GM21360 (cell line): ENCODE data around the gene CLCN1.
A peak's percentile ranks its signal among the peaks of the same experiment; 100 is the strongest.

Experiments used
- ATAC-seq: cut with Tn5 transposase; IDR thresholded peaks from one replicate; pipeline ENCODE4 v1.9.1; 2021; ENCODE audit warnings: mild to moderate bottlenecking, moderate library complexity; ENCODE audit not compliant: unreplicated experiment

CLCN1 gene

DNA sequence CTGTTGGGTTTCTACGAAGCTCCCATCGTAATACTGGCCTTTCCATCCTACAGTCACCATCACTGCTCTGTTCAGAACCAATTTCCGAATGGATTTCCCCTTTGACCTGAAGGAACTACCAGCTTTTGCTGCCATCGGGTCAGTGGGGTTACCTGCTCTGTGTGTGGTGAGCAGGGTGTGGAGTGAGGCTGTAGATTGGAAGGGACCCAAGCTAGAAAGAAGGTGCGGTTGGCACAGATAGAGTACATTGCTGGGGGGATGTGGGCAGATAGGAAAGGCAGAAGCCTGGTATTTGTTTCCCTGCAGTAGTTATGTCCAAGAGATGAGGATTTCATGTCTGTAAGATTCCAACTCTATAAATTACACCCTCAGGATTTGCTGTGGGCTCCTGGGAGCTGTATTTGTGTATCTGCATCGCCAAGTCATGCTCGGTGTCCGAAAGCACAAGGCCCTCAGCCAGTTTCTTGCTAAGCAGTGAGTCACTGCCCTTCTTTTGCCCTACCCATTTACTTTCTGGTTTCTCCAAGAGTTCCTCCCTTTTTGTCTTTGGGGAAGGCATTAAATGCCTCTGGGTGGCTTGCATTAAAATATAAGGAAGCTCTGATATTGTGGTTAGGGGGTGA, 15.4 kb downstream of the CLCN1 start:
- ATAC-seq, result no peak

- ATAC-seq, result no peak
Measured at GRCh38 chr7:143334244-143334643, 18.3 kb downstream of the CLCN1 start.

GRCh38 chr7:143337216-143337615, 21.3 kb downstream of the CLCN1 start:
- ATAC-seq, result no peak

DNA sequence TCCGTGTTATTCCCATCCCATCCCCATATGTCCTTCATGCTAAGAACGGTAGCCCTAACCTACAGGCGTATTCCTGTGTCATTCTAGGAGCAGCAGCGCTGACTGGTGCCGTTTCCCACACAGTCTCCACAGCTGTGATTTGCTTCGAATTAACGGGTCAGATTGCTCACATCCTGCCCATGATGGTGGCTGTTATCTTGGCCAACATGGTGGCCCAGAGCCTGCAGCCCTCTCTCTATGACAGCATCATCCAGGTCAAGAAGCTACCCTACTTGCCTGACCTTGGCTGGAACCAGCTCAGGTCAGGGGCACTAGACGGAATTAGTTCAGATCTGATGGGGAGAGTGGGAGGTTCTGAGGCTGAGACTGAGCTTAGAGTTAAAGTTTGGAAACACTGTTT, 25.9 kb downstream of the CLCN1 start:
- no peak for ATAC-seq

DNA sequence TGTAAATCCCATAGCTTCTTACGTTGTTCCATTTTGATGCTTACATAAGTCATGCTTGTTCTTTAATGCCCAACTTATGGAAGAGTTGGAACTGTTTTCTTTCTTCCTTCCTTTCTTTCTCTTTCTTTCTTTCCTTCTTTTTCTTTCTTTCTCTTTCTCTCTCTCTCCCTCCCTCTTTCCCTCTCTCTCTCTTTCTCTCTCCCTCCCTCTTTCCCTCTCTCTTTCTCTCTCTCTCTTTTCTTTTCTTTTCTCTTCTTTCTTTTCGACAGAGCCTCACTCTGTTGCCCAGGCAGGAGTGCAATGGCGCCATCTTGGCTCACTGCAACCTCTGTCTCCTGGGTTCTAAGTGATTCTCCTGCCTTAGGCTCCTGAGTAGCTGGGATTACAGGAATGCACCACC, 27.7 kb downstream of the CLCN1 start:
- ATAC-seq, result no peak

GRCh38 chr7:143345428-143345900, 29.6 kb downstream of the CLCN1 start:
- ATAC-seq, result peak; percentile 96

GRCh38 chr7:143346018-143346417, 30.1 kb downstream of the CLCN1 start:
- ATAC-seq, result no peak

DNA sequence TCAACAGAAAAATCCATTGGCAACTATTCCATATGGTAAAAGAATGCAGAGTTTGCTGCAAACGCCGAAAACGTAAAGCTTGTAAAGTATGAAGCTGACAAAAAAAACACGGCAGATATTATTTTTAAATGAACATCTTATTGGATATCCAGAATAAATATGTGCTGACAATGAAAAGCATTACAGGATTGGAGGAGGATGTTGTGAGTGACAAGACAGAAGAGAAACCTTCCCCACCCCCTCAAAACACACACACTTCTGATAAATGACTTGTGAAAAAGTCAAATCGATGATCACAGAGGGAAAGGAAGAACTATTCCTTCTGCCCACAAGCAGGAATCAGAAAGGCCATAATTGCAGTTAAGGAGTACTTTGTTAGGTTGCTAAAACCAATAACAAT, 32.0 kb downstream of the CLCN1 start:
- ATAC-seq, result no peak

DNA sequence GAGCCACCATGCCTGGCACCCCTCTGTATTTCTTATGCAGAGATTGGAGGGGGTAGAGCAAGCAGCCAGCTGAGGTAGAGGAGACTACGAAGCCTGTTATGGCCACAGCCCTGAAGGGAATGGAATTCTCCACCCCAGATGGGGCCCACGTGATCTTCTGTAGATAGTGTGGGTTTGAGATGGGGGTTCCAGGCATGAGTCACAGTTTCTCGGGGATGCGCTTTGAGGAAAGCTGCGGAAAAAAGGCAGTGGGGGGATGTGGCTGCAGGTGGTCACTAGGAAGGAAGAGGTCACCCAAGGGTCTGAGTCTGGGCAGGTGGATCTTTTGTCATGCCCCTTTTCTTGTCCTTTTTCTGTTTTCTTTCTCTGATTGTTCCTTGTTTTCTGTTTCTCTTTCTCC, 35.1 kb downstream of the CLCN1 start:
- no peak for ATAC-seq

GRCh38 chr7:143351574-143351973, 35.7 kb downstream of the CLCN1 start:
- ATAC-seq, result no peak

DNA sequence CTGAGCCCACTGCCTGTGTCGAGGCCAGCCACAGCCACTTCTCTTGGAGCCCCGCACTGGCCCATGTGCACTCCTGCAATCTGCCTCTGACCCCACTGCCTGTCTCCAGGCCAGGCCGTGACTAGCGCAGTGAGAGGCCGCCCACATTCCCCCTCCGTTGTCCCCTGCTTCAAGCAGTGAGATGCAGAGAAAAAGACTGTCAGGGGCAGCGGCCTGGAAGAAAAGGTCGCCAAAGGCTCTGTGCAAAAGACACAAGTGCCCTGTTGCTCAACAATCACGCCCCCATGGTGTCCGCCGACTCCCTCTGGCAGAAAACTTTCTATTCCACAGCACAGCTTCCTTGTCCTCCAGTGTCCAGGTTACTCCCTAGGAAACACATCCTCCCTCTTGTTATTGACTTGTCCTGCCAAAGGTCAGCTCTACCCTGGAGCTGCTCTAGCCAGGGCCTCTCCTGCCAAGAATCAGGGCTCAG, 36.7 kb downstream of the CLCN1 start:
- no peak for ATAC-seq

DNA sequence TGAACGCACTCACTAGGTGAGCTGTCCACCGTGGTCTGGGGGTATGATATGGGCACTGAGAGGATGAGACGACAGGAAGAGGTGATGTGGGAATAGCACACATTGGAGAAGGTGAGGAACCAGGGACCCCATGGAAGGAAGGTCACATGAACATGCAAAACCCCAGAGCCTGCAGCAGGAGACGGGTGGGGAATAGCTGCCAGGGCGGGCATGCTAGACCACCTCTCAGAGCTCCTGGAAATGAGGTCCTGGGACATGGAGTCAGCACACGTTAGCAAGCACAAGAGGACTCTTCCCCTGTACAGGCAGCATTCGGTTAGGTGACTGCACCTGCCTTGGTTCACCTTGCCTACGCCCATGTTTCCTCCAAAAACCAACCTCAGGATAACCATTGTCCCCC, 38.5 kb downstream of the CLCN1 start:
- no peak for ATAC-seq

GRCh38 chr7:143354965-143355364, 39.1 kb downstream of the CLCN1 start:
- ATAC-seq, result no peak

DNA sequence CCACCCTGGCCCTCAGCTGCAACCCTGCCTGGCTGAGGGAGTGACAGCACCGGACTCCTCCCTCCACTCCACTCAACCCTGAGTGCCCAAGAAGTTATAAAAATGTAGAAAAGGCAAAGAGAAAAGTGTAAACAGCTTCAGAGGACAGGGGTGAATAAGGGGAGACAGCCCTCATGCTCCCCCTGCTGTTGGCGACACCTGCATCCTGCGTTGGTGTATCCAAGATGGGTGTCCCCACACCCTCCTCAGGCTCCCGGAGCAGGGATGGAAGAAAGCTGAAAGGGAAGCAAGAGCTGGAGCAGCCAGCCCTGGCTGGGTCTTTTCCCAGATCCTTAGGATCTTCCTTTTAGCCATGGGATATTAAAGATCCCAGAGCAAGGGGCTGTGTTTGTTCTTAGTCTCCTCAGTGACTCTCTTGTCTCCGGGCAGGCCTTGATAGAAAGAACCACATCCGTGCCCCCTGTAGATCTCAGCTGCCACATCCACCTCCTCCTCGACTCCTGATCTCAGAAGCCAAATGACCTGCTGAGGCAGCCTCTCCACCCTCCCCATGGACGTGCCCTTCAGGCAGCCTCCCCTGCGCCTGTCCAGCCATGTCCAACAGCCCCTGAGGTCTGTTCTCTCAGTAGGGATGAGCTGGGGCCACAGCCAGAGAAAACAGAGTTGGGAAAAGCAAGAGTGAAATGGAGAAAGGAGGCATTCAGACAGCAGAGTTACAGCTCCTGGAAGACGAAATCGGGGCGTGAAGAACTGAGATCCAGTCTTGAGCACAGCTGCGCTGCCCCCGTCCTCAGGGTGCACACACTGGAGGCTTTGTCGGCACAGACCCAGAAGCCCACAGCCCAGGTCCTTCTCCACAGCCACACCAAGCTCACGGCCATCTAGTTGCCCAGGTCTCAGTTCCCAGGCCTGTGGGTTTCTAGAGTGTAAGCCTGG, 39.8 kb downstream of the CLCN1 start:
- no peak for ATAC-seq

- no peak for ATAC-seq
Measured at GRCh38 chr7:143356414-143357050, 40.6 kb downstream of the CLCN1 start.

- no peak for ATAC-seq
Measured at GRCh38 chr7:143358626-143359025, 42.7 kb downstream of the CLCN1 start.

- ATAC-seq, result no peak
Measured at GRCh38 chr7:143359771-143360353, 44.0 kb downstream of the CLCN1 start.

- no peak for ATAC-seq
Measured at GRCh38 chr7:143360788-143361551, 45.1 kb downstream of the CLCN1 start.

DNA sequence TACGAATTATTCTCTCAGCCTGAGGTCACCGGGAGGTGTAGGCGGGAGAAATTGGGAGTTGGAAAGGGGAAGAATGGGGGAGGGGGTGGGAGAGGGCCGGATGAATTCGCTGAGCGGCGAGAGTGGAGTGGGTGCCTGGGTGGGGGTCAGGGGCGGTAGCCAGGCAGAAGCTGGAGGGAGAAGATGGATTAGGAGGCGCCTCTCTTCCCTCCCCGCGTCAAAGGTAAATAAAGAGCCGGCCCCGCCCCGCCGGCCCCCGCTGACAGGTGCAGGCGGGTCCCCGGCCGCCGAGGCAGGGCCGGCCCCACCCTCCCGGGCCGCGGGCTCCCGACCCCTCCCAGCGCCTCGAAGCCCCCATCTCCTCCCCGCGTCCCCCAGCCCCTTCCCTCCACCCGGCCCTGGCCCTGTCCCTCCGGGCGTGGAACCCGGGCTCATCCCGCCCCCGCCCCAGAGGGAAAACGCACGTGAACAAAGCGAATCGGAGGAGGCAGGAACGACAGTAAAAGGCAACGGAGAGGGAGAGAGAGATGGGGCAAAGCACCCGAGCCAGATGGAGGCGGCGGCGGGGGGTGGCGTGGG, 45.7 kb downstream of the CLCN1 start:
- ATAC-seq, result no peak
